HG02981 (cell line): ENCODE results near the gene ABCD4.

Experiments used
- ATAC-seq: cut with Tn5 transposase; IDR thresholded peaks from one replicate; pipeline ENCODE4 v1.9.1; 2021; ENCODE audit warnings: mild to moderate bottlenecking, moderate library complexity; ENCODE audit not compliant: unreplicated experiment

ABCD4 gene

DNA sequence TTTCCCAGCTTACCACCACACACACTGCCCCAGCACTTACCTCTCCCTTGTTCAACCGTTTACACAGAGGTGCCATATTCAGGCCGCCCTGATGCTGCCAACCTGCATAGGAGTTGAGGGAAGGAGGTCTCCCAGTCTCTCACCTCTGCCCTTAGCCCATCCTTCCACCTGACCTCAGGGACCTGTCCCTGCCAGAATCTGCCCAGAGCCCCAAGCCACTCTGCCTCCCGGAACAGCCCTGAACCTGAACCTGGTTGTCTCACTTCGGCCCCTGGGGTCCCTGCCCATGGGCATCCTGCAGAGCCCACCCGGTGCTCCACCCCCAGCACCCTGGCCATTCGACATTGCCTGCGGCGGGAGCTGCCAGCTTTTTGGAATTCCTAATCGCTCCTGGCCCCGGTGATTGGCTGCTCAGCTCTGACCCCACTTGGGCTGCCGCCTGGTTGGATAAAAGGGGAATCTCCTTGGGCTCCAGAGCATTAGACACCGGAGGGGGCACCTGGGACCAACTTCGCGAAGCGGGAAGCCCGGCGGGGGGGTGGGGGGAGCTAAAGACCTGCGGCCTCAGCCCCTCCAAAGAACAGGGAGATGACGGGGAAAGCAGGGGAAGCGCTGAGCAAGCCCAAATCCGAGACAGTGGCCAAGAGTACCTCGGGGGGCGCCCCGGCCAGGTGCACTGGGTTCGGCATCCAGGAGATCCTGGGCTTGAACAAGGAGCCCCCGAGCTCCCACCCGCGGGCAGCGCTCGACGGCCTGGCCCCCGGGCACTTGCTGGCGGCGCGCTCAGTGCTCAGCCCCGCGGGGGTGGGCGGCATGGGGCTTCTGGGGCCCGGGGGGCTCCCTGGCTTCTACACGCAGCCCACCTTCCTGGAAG is 63.5 kb downstream of the ABCD4 start, which contains the start of gene VSX2:
Gene VSX2, plus strand, starts transcription at position 476 of the 874 bp plus-strand sequence. Its CDS starts 113 bp downstream, at position 589.
- no peak for ATAC-seq

DNA sequence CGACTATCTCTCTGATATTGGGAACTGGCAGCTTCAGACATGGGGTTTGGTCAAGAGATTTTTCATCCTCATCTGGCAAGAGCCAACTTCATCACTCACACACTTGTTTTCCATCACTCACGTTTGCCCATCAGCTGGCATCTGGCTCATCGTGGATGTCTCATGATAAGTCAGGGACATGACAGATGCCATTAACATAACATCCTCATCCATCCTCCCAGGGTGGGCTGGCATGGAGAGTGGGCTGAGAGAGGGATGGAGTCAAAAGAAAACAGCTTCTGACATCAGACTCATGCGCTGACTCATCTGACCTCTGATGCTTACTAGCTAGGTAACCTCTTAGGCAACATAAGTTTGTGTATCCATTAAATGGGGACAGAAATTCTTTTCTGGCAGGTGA is 65.3 kb downstream of the ABCD4 start:
- ATAC-seq, result no peak
